Heart left ventricle (tissue), 16 donors: ENCODE measurements around the gene CYTH1. TPM values are rescaled to one million over a fixed set of nuclear protein-coding genes. Genes with fewer than 3 reads are reported as not detected.
A peak's percentile ranks its signal among the peaks of the same experiment; 100 is the strongest.

Experiments used
- ATAC-seq, 4 donors: fragments of 200-7000 bp; cut with Tn5 transposase; one replicate each; pipeline ENCODE4 v1.9.1; 2020 to 2022; ENCODE audit warnings: moderate library complexity in 4 of 4, mild to moderate bottlenecking in 3 of 4, moderate number of reproducible peaks in 1 of 4
- DNase-seq, 5 donors: peaks; one replicate each; pipeline ENCODE4 v3.0.0-alpha.2; 2020
- H3K27ac ChIP-seq, 12 donors: fragments of 200-600 bp; sonication (generic) in 4 of 12; one replicate each; pipeline versions ENCODE4 v1.5.0 to v1.8.0; 2016 to 2022; ENCODE audit warnings: mild to moderate bottlenecking in 2 of 12
- H3K27me3 ChIP-seq, 9 donors: fragments of 200-600 bp; sonication (generic) in 2 of 9; one replicate each; pipeline versions ENCODE4 v1.5.1 to v1.8.0; 2016 to 2022; ENCODE audit warnings: mild to moderate bottlenecking in 3 of 9
- H3K36me3 ChIP-seq, 9 donors: fragments of 200-600 bp; sonication (generic) in 2 of 9; one replicate each; pipeline versions ENCODE4 v1.5.0 to v1.8.0; 2018 to 2022; ENCODE audit warnings: mild to moderate bottlenecking in 2 of 9
- H3K4me1 ChIP-seq, 12 donors: fragments of 200-600 bp; sonication (generic) in 4 of 12; one replicate each; pipeline versions ENCODE4 v1.5.0 to v1.8.0; 2016 to 2022; ENCODE audit warnings: mild to moderate bottlenecking in 3 of 12
- H3K4me3 ChIP-seq, 12 donors: fragments of 200-600 bp; sonication (generic) in 4 of 12; one replicate each; pipeline versions ENCODE4 v1.5.0 to v1.8.0; 2017 to 2022; ENCODE audit warnings: mild to moderate bottlenecking in 9 of 12, moderate library complexity in 4 of 12
- H3K9me3 ChIP-seq, 12 donors: fragments of 200-600 bp; sonication (generic) in 4 of 12; one replicate each; pipeline versions ENCODE4 v1.5.0 to v1.8.0; 2016 to 2022; ENCODE audit warnings: mild to moderate bottlenecking in 1 of 12
- CTCF ChIP-seq, 12 donors: fragments of 200-600 bp; sonication (generic) in 4 of 12; IDR thresholded peaks; one replicate each; pipeline versions ENCODE4 v1.5.0 to v1.8.0; 2018 to 2022; ENCODE audit warnings: antibody characterized with exemption in 12 of 12, mild to moderate bottlenecking in 5 of 12
- POLR2A ChIP-seq, 2 donors: fragments of 450-650 bp; IDR thresholded peaks; one replicate each; pipeline ENCODE4 v1.6.1; 2017; ENCODE audit warnings: antibody characterized with exemption in 2 of 2, mild to moderate bottlenecking in 2 of 2, moderate library complexity in 2 of 2
- WGBS, 4 donors: extraction: QIAGEN DNeasy Blood & Tissue Kit in 2 of 4; methylation state at CpG; one replicate each; pipeline versions ENCODE4 v1.1.5 to v1.1.7; 2013 to 2018; 5-methylcytosine and 5-hydroxymethylcytosine counted together
- intact Hi-C, 10 donors: fragments of 100-400 bp; cut with DNase I; formaldehyde crosslinking; loops; one replicate each; pipeline versions ENCODE4 v1.11.1 to v1.14.2; 2022
- polyA plus RNA-seq, 2 donors: library from polyadenylated mRNA; stranded (reverse); fragments of 200-250 nt; gene quantifications; one replicate each; pipeline ENCODE4 v1.2.3, GENCODE V29; 2013
- total RNA-seq, 9 donors: library from RNA; depleted of rRNA in 2 of 9; stranded (reverse); fragments of >200 nt in 2 of 9; fragmentation: NEBNext Ultra II Directional in 3 of 9; extraction: Animal tissue kit (Norgen Biotek cat#: 25700) in 3 of 9; gene quantifications; one replicate each; pipeline versions ENCODE4 v1.1.0 to v1.2.4, GENCODE V29; 2016 to 2023
- donor health status: ischemic (EF 13 %, LVEDD 7.1; RV severe dilation, severe dysfunction).
- donor health status: healthy with polysubstance abuse.
- donor health status: DM: no; HTN: yes; CAD: no.
- donor health status: DM: no; HTN: no; CAD: no.
- donor health status: ischemic (EF 25% LVEDD 6.9; RV normal size, moderate dysfunction).
- donor health status: ischemic (EF 25% LVEDD 5.7; RV mildly dilated, moderate dysfunction).
- donor health status: healthy.
- donor health status: DM: yes; HTN: yes; CAD: no.
- donor health status: ischemic (EF 35%, LVEDD 5.7; RV mildly dilated, moderate dysfunction).
- donor health status: nonischemic (EF 11% LVEDD 7.7; RV severe dilation, severe dysfunction).
- donor health status: DM: yes; HTN: yes; CAD: no.
- donor health status: PGD.
- donor health status: ischemic (EF 29% LVEDD 5.4; RV normal size, mild dysfunction).
- donor health status: nonischemic (EF 23%, LVEDD 6.1; RV moderate dilation, normal function).

CYTH1 gene
- total and polyA plus RNA-seq, 11 donors = 20.0 to 59.1 (median 30.9) TPM

DNA sequence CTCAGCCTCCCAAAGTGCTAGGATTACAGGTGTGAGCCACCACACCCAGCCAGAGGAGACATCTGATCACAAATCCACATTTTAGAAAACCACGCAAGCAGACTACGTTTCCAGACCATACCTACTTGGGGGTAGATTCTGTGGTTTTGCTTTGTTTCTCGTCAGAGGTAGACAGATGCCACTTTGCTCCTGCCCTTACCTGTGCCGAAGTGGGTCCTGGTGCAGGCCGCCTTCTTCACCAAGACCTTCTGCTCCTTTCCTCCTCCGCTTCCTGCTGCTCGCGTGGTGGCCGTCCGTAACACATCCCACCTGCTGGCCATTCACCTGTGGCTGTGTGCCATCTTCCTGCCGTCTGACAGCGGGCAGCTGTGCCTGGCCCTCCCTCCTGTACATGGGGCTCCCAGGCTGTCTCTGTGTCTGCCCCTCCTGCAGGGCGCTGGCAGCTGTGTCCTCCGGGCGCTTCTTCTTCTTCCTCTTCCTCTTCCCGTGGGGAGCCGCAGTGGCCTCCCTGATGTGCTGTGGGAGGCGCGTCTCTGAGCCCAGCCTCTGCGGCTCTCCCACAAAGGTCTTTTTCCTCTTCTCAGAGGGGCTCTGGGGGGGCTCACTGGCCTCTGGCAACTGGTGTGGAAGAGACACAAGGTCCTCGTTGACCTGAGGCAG lies 21.2 kb upstream of the CYTH1 start:
- peaks cover 0 to 41% (median 9%) of the 10 kb centered on the region in 12 donors for H3K4me1 ChIP-seq
- peak in 3 of 4 donors; percentile 21 to 47 (median 34) for ATAC-seq
- intact Hi-C loops = loop anchor here in 1 of 10 donors (10.0 kb wide), 1 partner anchor 209 kb away; no protein-coding TSS in a partner anchor
- H3K27me3 ChIP-seq = no peaks in the 10 kb centered on the region
- peak in 4 of 5 donors; percentile 33 to 76 (median 60) for DNase-seq
- H3K36me3 ChIP-seq = peaks cover 2 to 88% (median 82%) of the 10 kb centered on the region in 9 donors
- 72 to 80% (median 74%) methylated on average over 20 to 21 of the region's 21 CpGs for WGBS, 4 donors
- no peaks in the 10 kb centered on the region for H3K9me3 ChIP-seq
- TF ChIP-seq CTCF (IDR thresholded peaks at IDR 0.05) = no peak
- no peak for TF ChIP-seq POLR2A (IDR thresholded peaks at IDR 0.05)
- H3K4me3 ChIP-seq = peak overlapping the region in 2 of 12 donors; percentile 21 to 36
- H3K27ac ChIP-seq = peak overlapping the region in 4 of 12 donors; percentile 17 to 50 (median 38)

GRCh38 chr17:78802459-78802858 lies 20.4 kb upstream of the CYTH1 start:
- no peaks in the 10 kb centered on the region for H3K27me3 ChIP-seq
- H3K27ac ChIP-seq = no peak overlapping the region
- intact Hi-C loops = loop anchor here in 1 of 10 donors (10.0 kb wide), 1 partner anchor 208 kb away; no protein-coding TSS in a partner anchor
- no peaks in the 10 kb centered on the region for H3K9me3 ChIP-seq
- H3K4me1 ChIP-seq = peaks cover 0 to 41% (median 9%) of the 10 kb centered on the region in 12 donors
- H3K36me3 ChIP-seq = peaks cover 2 to 87% (median 78%) of the 10 kb centered on the region in 9 donors
- DNase-seq (no peak), ATAC-seq (no peak)
- 93 to 98% (median 95%) methylated on average over 14 of the region's 14 CpGs for WGBS, 4 donors
- TF ChIP-seq POLR2A (IDR thresholded peaks at IDR 0.05) (no peak), CTCF (IDR thresholded peaks at IDR 0.05) (no peak)
- peak overlapping the region in 2 of 12 donors; percentile 21 to 36 for H3K4me3 ChIP-seq

DNA sequence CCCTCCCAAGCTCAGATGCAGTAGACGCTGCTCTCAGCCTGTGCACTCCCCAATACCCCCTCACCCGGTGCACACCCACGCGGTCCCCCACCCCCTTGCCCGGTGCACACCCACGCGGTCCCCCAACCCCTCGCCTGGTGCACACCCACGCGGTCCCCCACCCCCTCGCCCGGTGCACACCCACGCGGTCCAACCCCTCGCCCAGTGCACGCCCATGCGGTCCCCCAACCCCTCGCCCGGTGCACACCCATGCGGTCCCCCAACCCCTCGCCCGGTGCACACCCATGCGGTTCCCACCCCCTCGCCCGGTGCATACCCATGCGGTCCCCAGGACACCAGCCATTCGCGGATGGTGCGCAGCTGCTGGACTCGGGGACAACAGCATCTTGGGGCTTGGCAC lies 19.9 kb upstream of the CYTH1 start:
- intact Hi-C loops = loop anchor here in 1 of 10 donors (10.0 kb wide), 1 partner anchor 207 kb away; no protein-coding TSS in a partner anchor
- DNase-seq = no peak
- TF ChIP-seq CTCF (IDR thresholded peaks at IDR 0.05) (no peak), POLR2A (IDR thresholded peaks at IDR 0.05) (no peak)
- no peak overlapping the region for H3K4me3 ChIP-seq
- ATAC-seq = no peak
- H3K9me3 ChIP-seq = no peaks in the 10 kb centered on the region
- no peak overlapping the region for H3K27ac ChIP-seq
- no peaks in the 10 kb centered on the region for H3K27me3 ChIP-seq
- peaks cover 0 to 41% (median 9%) of the 10 kb centered on the region in 12 donors for H3K4me1 ChIP-seq
- 93 to 97% (median 95%) methylated on average over 30 of the region's 30 CpGs for WGBS, 4 donors
- H3K36me3 ChIP-seq = peaks cover 2 to 87% (median 78%) of the 10 kb centered on the region in 9 donors

GRCh38 chr17:78800132-78800931 lies 18.3 kb upstream of the CYTH1 start:
- TF ChIP-seq POLR2A (IDR thresholded peaks at IDR 0.05) (no peak), CTCF (IDR thresholded peaks at IDR 0.05) (no peak)
- Histone ChIP-seq H3K36me3 (peaks cover 0 to 87% (median 77%) of the 10 kb centered on the region in 9 donors), H3K27me3 (no peaks in the 10 kb centered on the region), H3K4me1 (peaks cover 0 to 42% (median 12%) of the 10 kb centered on the region in 12 donors), H3K4me3 (no peak overlapping the region), H3K27ac (no peak overlapping the region), H3K9me3 (no peaks in the 10 kb centered on the region)
- no peak for ATAC-seq
- peak in 1 of 5 donors; percentile 13 for DNase-seq
- intact Hi-C loops = loop anchor here in 1 of 10 donors (10.0 kb wide), 1 partner anchor 206 kb away; no protein-coding TSS in a partner anchor
- 92 to 94% (median 92%) methylated on average over 18 of the region's 18 CpGs for WGBS, 4 donors
